B cell (primary cell): ENCODE measurements around the gene KCNJ10. TPM values are rescaled to one million over a fixed set of nuclear protein-coding genes. Genes with fewer than 3 reads are reported as not detected.

Experiments used
- ATAC-seq: fragments of 200-7000 bp; cut with Tn5 transposase; one replicate; pipeline ENCODE4 v1.10.0; 2021; ENCODE audit warnings: low read depth, mild to moderate bottlenecking, moderate number of reproducible peaks, moderate library complexity
- CTCF ChIA-PET: fragments of 350-600 bp; sonication (Branson Sonifier 250); formaldehyde crosslinking; loops from one replicate; lab custom pipeline; 2021; ENCODE audit warnings: antibody characterized with exemption, inconsistent platforms; lab: Charles Lee
- POLR2A ChIA-PET: fragments of 350-600 bp; sonication (Branson Sonifier 250); formaldehyde crosslinking; loops from one replicate; lab custom pipeline; 2021; ENCODE audit warnings: antibody characterized with exemption; lab: Charles Lee
- DNase-seq: peaks from one replicate; pipeline ENCODE4 v3.0.0; 2013
- H2AFZ ChIP-seq: 2 replicates; pipeline ENCODE4 v1.6.1; 2012; ENCODE audit warnings: mild to moderate bottlenecking, low read depth, low read length; ENCODE audit not compliant: insufficient read depth, poor library complexity, severe bottlenecking
- H3K27ac ChIP-seq, 2 donors: 1 replicate in 1 of 2; 2 replicates in 1 of 2; pipeline ENCODE4 v1.5.1; 2012 to 2013; ENCODE audit warnings: low read length in 2 of 2, mild to moderate bottlenecking in 2 of 2, moderate library complexity in 1 of 2
- H3K27me3 ChIP-seq, 4 experiments: fragments of 200-600 bp in 1 of 4; sonication (generic) in 1 of 4; replicated peaks in 1 of 4; 1 replicate in 2 of 4; 2 replicates in 2 of 4; pipeline versions ENCODE4 v1.6.1 to v1.7.0; 2013 to 2016; ENCODE audit warnings: low read length in 3 of 4, mild to moderate bottlenecking in 2 of 4, mixed read lengths in 1 of 4, moderate library complexity in 1 of 4; ENCODE audit not compliant: insufficient read depth in 4 of 4, control insufficient read depth in 3 of 4; ENCODE audit errors: control extremely low read depth in 1 of 4
- H3K36me3 ChIP-seq, 2 experiments: replicated peaks in 1 of 2; 1 replicate in 1 of 2; 2 replicates in 1 of 2; pipeline versions ENCODE4 v1.6.1 to v1.7.1; 2013; ENCODE audit warnings: low read length in 1 of 2; ENCODE audit not compliant: insufficient read depth in 2 of 2, control insufficient read depth in 1 of 2; ENCODE audit errors: control extremely low read depth in 1 of 2, extremely low read depth in 1 of 2
- H3K4me1 ChIP-seq, 2 donors: fragments of 200-600 bp in 1 of 2; sonication (generic) in 1 of 2; 1 replicate in 1 of 2; 2 replicates in 1 of 2; pipeline versions ENCODE4 v1.5.1 to v1.6.1; 2013 to 2017; ENCODE audit warnings: low read length in 2 of 2; ENCODE audit not compliant: control insufficient read depth in 2 of 2, insufficient read depth in 2 of 2
- H3K4me2 ChIP-seq: replicated peaks from 2 replicates; pipeline ENCODE3; 2012; ENCODE audit warnings: mild to moderate bottlenecking, low read depth, low read length; ENCODE audit not compliant: poor library complexity, severe bottlenecking
- H3K4me3 ChIP-seq, 5 experiments: fragments of 200-600 bp in 1 of 5; sonication (generic) in 1 of 5; 1 replicate in 3 of 5; 2 replicates in 2 of 5; pipeline versions ENCODE4 v1.5.1 to v1.7.0; 2011 to 2016; ENCODE audit warnings: low read length in 4 of 5, mild to moderate bottlenecking in 4 of 5, low read depth in 2 of 5, control low read depth in 1 of 5, moderate library complexity in 1 of 5; ENCODE audit not compliant: insufficient read depth in 1 of 5; ENCODE audit errors: control extremely low read depth in 1 of 5, extremely low read depth in 1 of 5
- H3K79me2 ChIP-seq: fragments of 200-600 bp; sonication (generic); one replicate; pipeline ENCODE4 v1.6.0; 2016; ENCODE audit warnings: low read length; ENCODE audit not compliant: control insufficient read depth, insufficient read depth
- H3K9ac ChIP-seq: fragments of 200-600 bp; sonication (generic); 2 replicates; pipeline ENCODE4 v1.6.1; 2017; ENCODE audit warnings: mild to moderate bottlenecking, low read length, moderate library complexity
- H3K9me3 ChIP-seq, 3 donors: one replicate each; pipeline versions ENCODE4 v1.6.1 to v1.7.1; 2013; ENCODE audit warnings: low read length in 2 of 3; ENCODE audit not compliant: control insufficient read depth in 2 of 3, insufficient read depth in 1 of 3; ENCODE audit errors: control extremely low read depth in 1 of 3
- H4K20me1 ChIP-seq: 2 replicates; pipeline ENCODE4 v1.6.0; 2012; ENCODE audit warnings: mild to moderate bottlenecking, low read length; ENCODE audit not compliant: insufficient read depth, control insufficient read depth, poor library complexity, severe bottlenecking
- H3K27ac Mint-ChIP-seq: one replicate; pipeline ENCODE4 v1.8.0; 2021; ENCODE audit warnings: mixed read lengths
- H3K27me3 Mint-ChIP-seq: one replicate; pipeline ENCODE4 v1.8.0; 2021; ENCODE audit warnings: mixed read lengths
- H3K4me1 Mint-ChIP-seq: one replicate; pipeline ENCODE4 v1.8.0; 2021; ENCODE audit warnings: mixed read lengths
- H3K4me3 Mint-ChIP-seq: one replicate; pipeline ENCODE4 v1.8.0; 2021; ENCODE audit warnings: mixed read lengths
- H3K9me3 Mint-ChIP-seq: one replicate; pipeline ENCODE4 v1.8.0; 2022; ENCODE audit warnings: mixed read lengths; ENCODE audit not compliant: insufficient read depth
- CTCF ChIP-seq: fragments of 200-600 bp; IDR thresholded peaks from one replicate; pipeline ENCODE4 v1.8.0; 2022; ENCODE audit warnings: antibody characterized with exemption, mild to moderate bottlenecking
- EZH2 ChIP-seq: IDR thresholded peaks from 2 replicates; pipeline ENCODE4 v1.6.1; 2012; ENCODE audit warnings: borderline replicate concordance, low read depth, mild to moderate bottlenecking, moderate library complexity, low read length; ENCODE audit not compliant: insufficient read depth, poor library complexity, severe bottlenecking
- WGBS: methylation state at CpG from one replicate; pipeline ENCODE4 v1.1.5; 2013; ENCODE audit warnings: missing lambda C conversion rate; ENCODE audit not compliant: insufficient coverage; 5-methylcytosine and 5-hydroxymethylcytosine counted together
- intact Hi-C: fragments of 100-400 bp; cut with micrococcal nuclease; formaldehyde crosslinking; loops from one replicate; pipeline ENCODE4 v1.10.0; 2022
- polyA plus RNA-seq: library from polyadenylated mRNA; depleted of rRNA; stranded (reverse); fragments of >200 nt; gene quantifications from 2 replicates; pipeline ENCODE4 v1.2.3, GENCODE V29; 2012
- total RNA-seq, 2 donors: library from RNA; stranded (reverse); fragments of 120-200 nt in 1 of 2; gene quantifications; 1 replicate in 1 of 2; 2 replicates in 1 of 2; pipeline versions ENCODE4 v1.2.3 to v1.2.4, GENCODE V29; 2013 to 2022

Gene KCNJ10
- total and polyA plus RNA-seq, 2 donors (not counting 1 experiment from before 2014, with no cell fraction given), result not detected

DNA sequence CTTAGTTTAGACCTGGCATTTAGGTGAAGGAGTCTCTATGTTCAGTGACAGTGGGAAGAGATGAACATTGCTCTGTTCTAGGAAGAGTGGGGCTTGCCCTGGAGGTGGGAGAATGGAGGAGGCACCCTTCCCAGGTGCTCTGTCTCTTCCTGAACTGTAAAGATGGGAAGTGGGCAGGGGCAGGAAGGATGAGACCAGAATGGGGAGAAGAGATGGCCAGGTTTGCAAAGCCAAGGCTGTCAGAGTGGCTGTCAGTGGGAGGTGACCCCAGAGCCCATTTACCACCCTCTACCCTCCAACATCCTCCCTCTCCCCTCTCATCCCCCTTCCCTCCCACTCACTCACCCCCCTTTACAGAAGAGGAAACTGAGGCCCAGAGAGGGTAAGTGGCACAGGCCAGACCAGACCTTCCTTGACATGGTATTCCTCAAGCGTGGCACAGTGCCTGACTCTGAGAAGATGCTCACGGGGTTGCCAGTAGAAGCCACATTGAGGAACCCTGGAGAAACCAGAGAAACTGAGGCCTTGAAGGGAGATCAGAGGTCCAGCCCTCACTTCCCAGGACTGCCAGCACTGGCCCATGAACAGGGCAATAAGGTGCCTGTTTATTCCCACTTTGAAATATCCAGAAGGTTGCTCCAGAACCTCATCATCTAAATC lies 29.9 kb upstream of the KCNJ10 start:
- Histone ChIP-seq H4K20me1 (peaks cover 28% of the 10 kb centered on the region), H3K4me1 (peaks cover 33 to 45% of the 10 kb centered on the region in 2 donors), H3K9me3 (no peaks in the 10 kb centered on the region), H3K27ac (peak overlapping the region; percentile 95 to 99), H2AFZ (peak overlapping the region; percentile 95), H3K27me3 (no peaks in the 10 kb centered on the region), H3K79me2 (peaks cover 34% of the 10 kb centered on the region), H3K4me2 (peak overlapping the region; percentile 98), H3K4me3 (peak overlapping the region in 1 of 5 experiments; percentile 79), H3K9ac (peak overlapping the region; percentile 93), H3K36me3 (peaks cover 0 to 9% of the 10 kb centered on the region in 2 experiments)
- Mint-ChIP-seq H3K27ac (peak overlapping the region; percentile 86), H3K27me3 (no peaks in the 10 kb centered on the region), H3K9me3 (no peaks in the 10 kb centered on the region), H3K4me3 (peak overlapping the region; percentile 88), H3K4me1 (peaks cover 47% of the 10 kb centered on the region)
- no peak for DNase-seq
- WGBS, result 97% methylated on average over 2 of the region's 2 CpGs
- CTCF ChIA-PET, result interaction anchor here (1.2 to 7.2 kb wide), 12 partner anchors 13 to 277 kb away, joined by 3 to 131 read pairs (median 22); partner anchors contain the start of gene PIGM
- intact Hi-C loops, result loop anchor here (1.0 to 10.0 kb wide), 7 partner anchors 15 to 1295 kb away; partner anchors contain the start of genes COPA, DUSP23, KCNJ10 and NCSTN
- POLR2A ChIA-PET, result interaction anchor here (1.4 to 1.8 kb wide), 2 partner anchors 14 to 93 kb away, joined by 3 to 5 read pairs; no protein-coding TSS in a partner anchor
- no peak for ATAC-seq
- TF ChIP-seq EZH2, result no peak
- TF ChIP-seq CTCF, result no peak
